Measurements from ENCODE around the gene GOLGA6B.
"Not testable (repeated sequence)": the region's sequence is repeated elsewhere in the genome, so short reads cannot be mapped to it uniquely, and the experiment has no call there.

GOLGA6B gene

DNA sequence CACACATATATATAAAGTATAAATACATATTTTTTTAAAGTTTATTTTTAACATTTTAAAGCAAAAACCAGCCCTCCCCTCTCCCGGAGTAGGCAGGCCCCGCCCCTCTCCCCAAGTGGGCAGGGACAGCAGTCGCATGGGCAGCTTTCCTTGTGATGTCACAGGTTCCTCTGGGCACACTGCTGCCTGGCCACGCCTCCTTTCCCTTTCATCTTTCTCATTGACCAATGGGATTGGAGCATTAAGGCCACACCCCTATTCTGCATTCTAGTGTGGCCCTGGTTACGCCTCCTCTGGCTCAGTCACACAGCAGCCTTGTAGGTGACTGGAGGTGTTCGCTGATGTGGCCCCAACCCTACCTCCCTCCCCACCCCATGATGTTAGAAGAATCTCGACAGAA is at the start of gene GOLGA6B:
GOLGA6B (plus strand) TSS at position 301 of the 400 bp plus-strand sequence; CDS start at position 342, 41 bp downstream.
- FAIRE-seq, result not testable (repeated sequence)

- FAIRE-seq, result no peak
Measured at GRCh38 chr15:72604794-72605193, 49.7 kb upstream of the GOLGA6B start.

DNA sequence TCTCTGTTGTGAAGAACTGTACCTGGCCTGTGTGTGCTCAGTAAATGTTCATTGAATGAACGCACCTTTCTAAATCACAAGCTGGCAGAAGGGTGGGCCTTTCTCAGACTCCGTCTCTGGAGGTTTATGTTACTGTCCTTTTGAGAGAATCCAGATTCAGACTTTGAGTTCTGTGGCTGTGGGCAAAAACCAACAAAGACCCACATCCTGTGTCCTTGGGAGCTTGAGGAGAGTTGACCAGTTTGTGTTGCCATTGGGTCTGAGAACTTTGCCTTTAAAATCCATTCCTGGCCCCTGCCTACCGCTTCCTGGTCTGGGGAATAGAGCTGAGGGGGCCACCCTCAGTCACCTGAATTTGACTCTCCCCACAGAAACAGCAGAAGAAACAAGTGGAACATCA is 46.4 kb upstream of the GOLGA6B start:
- not testable (repeated sequence) for FAIRE-seq

GRCh38 chr15:72609862-72610261 is 44.6 kb upstream of the GOLGA6B start:
- FAIRE-seq, result no peak

GRCh38 chr15:72612324-72612723 is 42.2 kb upstream of the GOLGA6B start:
- FAIRE-seq, result not testable (repeated sequence)

DNA sequence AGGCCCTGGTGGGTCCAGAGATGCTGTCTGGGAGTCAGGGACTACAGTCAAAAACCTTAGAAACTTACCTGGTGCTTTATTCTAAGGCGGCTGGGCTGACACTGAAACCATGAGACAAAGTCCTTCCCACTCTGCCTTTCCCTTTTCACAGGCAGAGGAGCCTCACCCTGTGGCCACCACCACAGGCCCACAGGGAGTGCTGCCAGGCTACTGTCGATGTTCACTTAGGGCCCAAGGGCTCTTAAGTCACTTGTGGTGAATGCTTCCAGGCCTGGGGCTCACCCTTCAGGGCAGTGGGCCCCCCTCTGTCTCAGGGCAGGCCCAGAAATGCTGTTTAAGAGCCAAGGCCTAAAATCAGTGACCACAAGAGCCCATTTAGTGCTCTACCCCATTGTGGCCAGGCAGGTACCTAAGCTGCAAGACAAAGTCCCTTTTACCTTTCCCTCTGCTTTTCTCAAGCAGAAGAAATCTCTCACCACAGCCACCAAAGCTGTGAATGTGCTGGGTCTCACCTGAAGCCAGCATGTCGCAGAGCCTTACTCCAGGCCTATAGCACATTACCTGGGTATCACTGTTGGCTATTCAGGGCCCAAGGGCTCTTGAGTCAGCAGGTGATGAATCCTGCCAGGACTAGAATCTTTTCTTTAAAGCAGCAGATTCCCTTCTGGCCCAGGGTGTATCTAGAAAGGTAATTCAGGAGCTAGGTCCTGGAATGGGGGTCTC is 39.5 kb upstream of the GOLGA6B start:
- FAIRE-seq, result no peak

DNA sequence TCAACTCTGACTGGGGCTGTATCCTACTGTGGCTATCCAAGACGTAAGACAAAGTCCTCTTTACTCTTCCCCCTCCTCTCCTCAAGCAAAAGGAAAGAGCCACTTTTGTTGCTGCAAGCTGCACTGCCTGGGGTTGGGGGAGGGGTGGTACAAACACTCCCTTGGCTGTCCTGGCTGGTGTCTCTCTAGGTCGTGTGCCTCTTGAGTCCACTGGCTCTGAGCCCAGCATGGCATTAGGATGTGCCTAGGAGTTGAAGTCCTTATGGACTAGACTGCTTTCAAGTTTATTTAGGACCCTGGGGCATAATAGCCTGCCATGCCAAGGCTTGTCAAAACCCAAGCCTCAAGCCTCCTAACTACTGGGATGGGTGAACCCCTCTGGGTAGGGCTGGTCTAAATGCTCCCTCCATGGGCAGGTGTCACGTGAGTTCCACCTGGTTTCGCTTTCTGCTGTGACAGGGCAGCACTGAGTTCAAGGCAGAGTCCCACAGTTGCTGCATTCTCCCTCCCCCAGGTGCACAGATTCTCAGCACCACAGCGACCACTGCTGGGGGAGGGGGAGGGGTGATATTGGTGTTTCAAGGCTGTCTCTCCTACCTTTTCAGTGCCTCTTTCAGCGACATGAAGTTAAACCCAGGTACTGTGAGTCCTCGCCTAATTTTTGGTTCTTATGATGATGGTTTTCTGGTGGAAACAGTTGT is 38.8 kb upstream of the GOLGA6B start:
- not testable (repeated sequence) for FAIRE-seq

DNA sequence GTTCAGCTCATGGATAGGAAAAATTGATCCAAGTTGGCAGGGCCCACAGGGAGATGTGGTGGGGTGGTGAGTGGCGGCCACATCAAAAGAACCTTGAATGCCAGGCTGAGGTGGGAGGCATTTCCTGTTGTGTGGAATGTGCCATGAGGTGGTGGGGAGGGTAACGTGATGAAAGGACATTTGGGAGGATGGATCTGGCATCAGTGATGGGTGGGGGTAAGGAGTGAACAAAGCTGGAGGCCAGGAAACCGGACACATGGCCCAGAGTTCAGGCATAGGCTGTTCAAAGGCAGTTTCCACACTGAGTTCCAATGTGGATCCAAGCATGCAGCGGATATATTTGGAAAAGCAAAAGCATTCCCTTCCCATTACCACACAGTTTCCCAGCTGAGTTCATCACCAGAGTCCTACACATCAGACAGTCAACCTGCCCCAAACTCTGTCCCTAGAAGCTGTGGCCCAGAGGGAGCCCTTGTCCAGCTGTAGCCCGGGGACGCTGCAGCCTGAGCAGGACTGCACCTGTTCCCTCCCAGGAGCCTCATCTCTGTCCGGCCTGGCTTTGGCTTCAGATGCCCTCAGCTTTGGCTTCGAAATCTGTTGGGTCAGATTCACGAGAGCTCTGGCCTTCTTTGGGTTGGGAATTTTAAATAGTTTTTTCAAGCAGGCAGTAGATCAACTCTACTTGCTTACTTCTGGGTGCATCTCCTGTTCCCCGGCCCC is 37.8 kb upstream of the GOLGA6B start:
- FAIRE-seq, result no peak

DNA sequence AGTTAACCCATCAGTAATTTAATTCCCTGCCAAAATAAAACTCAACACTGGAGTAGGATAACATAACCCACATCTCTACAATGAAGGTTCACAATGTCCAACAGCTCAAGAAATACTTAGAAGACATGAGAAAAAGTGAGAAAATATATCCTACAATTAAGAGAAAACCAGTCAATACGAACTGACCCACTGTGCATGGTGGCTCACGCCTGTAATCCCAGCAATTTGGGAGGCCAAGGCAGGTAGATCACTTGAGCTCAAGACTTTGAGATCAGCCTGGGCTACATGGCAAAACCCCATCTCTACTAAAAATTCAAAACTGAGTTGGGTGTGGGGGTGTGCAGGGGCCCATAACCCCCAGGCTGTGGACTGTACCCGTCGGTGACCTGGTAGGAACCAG is 30.6 kb upstream of the GOLGA6B start:
- not testable (repeated sequence) for FAIRE-seq

DNA sequence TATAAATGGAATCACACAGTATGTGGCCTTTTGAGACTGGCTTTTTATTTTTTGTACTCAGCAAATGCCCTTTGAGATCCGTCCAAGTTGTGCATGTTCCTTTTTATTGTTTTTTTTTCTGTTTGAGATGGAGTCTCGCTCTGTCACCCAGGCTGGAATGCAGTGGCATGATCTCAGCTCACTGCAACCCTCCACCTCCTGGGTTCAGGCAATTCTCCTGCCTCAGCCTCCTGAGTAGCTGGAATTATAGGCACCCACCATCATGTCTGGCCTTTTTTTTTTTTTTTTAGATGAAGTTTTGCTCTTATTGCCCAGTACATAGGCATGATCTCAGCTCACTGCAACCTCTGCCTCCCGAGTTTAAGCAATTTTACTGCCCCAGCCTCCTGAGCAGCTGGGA is 28.3 kb upstream of the GOLGA6B start:
- FAIRE-seq, result not testable (repeated sequence)

GRCh38 chr15:72628249-72629067 is 26.0 kb upstream of the GOLGA6B start:
- FAIRE-seq, result not testable (repeated sequence)

- not testable (repeated sequence) for FAIRE-seq
Measured at GRCh38 chr15:72629068-72629570, 25.4 kb upstream of the GOLGA6B start.

GRCh38 chr15:72636519-72637282 is 17.8 kb upstream of the GOLGA6B start:
- not testable (repeated sequence) for FAIRE-seq

DNA sequence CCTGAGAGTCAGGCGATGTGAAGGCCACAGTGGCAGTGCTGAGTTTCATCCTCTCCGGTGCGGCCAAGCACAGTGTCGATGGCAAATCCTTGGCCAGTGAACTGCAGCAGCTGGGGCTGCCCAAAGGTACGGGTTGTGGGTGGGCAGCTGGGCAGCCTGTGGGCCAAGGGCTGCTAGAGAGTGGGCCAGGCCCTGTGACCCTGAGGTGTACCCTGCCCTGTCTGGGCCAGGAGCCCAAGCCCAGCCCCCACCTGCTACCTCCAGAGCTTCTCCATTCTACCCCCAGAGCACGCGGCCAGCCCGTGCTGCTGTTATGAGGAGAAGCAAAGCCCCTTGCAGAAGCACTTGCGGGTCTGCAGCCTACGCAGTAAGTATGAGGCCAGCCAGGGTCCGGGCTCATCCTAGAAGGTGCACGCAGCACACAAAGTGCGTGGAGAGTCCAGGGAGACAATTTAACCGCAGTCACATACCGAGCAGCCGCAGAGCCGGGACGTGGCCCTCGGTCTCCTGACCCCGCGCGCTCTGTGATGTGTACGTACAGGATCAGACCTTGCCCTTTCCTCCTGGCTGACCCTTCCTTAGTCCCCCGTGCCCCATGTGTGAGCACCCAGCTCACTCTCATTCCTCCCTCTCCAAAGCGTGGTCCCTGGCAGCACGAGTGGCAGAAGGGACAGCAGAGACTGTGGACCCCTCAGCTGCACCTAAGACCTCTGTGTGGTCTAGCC is 14.6 kb upstream of the GOLGA6B start:
- FAIRE-seq, result not testable (repeated sequence)

DNA sequence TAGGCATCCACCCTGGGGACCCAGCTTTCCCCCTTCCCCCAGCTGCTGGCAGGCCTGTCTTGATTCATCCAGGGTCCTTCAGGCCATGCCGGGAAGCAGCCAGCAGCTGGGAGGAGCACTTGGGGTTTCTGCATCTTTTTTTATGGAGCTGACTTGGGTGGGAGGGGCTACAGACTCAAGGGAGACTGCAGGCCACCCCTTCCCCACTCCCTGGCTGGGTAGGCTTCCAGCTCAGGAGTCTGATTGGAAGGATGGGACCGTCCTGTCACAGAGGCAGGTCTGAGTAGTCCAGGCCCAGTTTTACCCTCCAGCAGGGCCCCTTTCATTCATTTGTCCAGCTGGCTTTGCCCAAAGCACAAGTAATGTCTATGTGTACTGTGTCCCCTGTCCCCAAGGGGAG is 12.2 kb upstream of the GOLGA6B start:
- FAIRE-seq, result not testable (repeated sequence)

DNA sequence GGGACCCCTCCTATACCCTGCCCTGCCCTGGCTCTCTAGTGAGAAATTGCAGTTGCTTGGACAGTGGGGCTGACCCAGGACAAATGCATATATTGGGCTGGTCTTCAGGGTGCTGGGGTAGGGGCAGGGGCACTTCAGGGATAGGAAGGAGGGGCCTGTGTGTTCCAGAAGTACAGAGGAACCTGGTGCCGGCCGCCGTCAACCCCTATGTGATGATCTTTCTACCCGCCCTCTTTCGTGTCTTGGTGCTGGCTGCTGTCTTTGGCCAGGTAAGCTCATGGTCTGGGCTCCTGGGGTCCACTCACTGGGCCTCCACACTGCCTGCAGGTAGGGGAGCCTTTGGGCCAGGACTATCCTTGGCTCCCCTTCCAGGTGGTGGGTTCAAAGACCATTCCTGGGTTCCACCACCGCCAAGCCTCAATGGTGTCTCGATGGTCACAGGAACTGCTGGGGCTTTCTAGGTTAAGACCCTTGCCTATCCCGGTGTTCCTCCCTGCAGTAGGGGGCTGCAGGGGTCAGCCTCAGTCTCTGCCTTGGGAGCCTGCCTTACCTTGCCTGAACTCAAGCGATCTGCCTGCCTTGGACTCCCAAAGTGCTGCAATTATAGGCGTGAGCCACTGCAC is 5.8 kb upstream of the GOLGA6B start:
- FAIRE-seq, result not testable (repeated sequence)

GRCh38 chr15:72656014-72656413 is 1.5 kb downstream of the GOLGA6B start:
- not testable (repeated sequence) for FAIRE-seq

GRCh38 chr15:72661081-72661480 is 6.6 kb downstream of the GOLGA6B start:
- FAIRE-seq, result not testable (repeated sequence)

GRCh38 chr15:72663931-72664330 is 9.4 kb downstream of the GOLGA6B start:
- not testable (repeated sequence) for FAIRE-seq

GRCh38 chr15:72665706-72666105 is 11.2 kb downstream of the GOLGA6B start:
- FAIRE-seq, result not testable (repeated sequence)
